ENCODE data around the gene NCBP3.

Gene NCBP3

GRCh38 chr17:3888343-3889171 is 42.5 kb upstream of the NCBP3 start:
- no peak for DNase-seq (ENCODE audit: low read depth)
- no peak overlapping the region for H3K4me3 ChIP-seq (ENCODE audit: low read depth, low read length)
- no peak for TF ChIP-seq CTCF (IDR thresholded peaks at IDR 0.05; ENCODE audit: low read depth, low read length)
- TF ChIP-seq, protein P1, sequence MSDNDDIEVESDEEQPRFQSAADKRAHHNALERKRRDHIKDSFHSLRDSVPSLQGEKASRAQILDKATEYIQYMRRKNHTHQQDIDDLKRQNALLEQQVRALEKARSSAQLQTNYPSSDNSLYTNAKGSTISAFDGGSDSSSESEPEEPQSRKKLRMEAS (IDR thresholded peaks at IDR 0.05; ENCODE audit: low read depth, low read length): no peak
- no peak for TF ChIP-seq POLR2A (IDR thresholded peaks at IDR 0.05; ENCODE audit: extremely low read depth, insufficient read length)
- no peak for TF ChIP-seq MYC (IDR thresholded peaks at IDR 0.05; ENCODE audit: low read depth, low read length)

DNA sequence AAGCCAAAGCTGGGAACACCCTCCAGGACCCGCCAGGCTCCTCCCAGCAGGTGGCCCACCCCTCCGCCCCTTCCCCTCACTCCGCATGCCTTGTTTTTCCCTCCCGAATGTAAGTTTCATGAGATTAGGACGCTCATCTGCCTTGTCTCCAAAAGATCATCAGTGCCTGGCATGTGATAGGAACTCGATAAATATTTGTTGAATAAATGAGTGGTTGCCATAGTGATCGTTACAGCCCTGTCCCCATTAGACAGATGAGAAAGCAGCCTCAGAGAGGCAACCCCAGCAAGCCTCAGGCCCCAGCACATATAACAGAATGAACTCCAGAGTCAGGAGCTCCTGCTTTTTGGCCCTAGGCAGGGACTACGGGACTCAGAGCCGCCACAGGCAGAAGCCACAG is 41.8 kb upstream of the NCBP3 start:
- DNase-seq (ENCODE audit: low read depth): no peak
- no peak overlapping the region for H3K4me3 ChIP-seq (ENCODE audit: low read depth, low read length)
- no peak for TF ChIP-seq CTCF (IDR thresholded peaks at IDR 0.05; ENCODE audit: low read depth, low read length)
- no peak for TF ChIP-seq MYC (IDR thresholded peaks at IDR 0.05; ENCODE audit: low read depth, low read length)
- TF ChIP-seq, protein P1 (IDR thresholded peaks at IDR 0.05; ENCODE audit: low read depth, low read length): no peak
- no peak for TF ChIP-seq POLR2A (IDR thresholded peaks at IDR 0.05; ENCODE audit: extremely low read depth, insufficient read length)

- TF ChIP-seq, protein P1 (IDR thresholded peaks at IDR 0.05; ENCODE audit: low read depth, low read length): no peak
- TF ChIP-seq POLR2A (IDR thresholded peaks at IDR 0.05; ENCODE audit: extremely low read depth, insufficient read length) (no peak), CTCF (IDR thresholded peaks at IDR 0.05; ENCODE audit: low read depth, low read length) (no peak), MYC (IDR thresholded peaks at IDR 0.05; ENCODE audit: low read depth, low read length) (no peak)
- no peak for DNase-seq (ENCODE audit: low read depth)
- H3K4me3 ChIP-seq (ENCODE audit: low read depth, low read length): no peak overlapping the region
These were observed 41.3 kb upstream of the NCBP3 start for GRCh38 chr17:3887394-3887793.

DNA sequence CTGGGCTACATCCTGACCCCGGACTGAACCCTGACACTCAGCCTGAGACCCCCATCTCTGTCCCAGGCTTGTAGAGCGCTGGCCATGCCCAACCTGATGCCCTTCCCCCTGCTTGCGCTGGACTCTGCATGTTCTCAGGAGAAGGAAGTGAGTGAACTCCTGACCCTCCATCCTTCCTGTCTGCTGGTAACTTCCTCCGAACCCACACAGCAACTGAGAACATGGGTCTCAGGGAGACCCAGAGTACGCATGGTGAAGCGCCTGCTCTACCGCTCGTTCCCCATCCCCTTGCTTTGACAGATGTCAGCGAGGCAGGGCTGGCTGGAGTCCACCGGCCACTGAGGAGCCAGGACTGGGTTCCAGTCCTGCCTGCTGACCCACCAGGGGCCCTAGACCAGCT is 40.7 kb upstream of the NCBP3 start:
- H3K4me3 ChIP-seq (ENCODE audit: low read depth, low read length): no peak overlapping the region
- peak; percentile 53 for DNase-seq (ENCODE audit: low read depth)
- TF ChIP-seq, protein P1 (IDR thresholded peaks at IDR 0.05; ENCODE audit: low read depth, low read length): no peak
- no peak for TF ChIP-seq MYC (IDR thresholded peaks at IDR 0.05; ENCODE audit: low read depth, low read length)
- TF ChIP-seq POLR2A (IDR thresholded peaks at IDR 0.05; ENCODE audit: extremely low read depth, insufficient read length): no peak
- no peak for TF ChIP-seq CTCF (IDR thresholded peaks at IDR 0.05; ENCODE audit: low read depth, low read length)

GRCh38 chr17:3885970-3886369 is 39.9 kb upstream of the NCBP3 start:
- TF ChIP-seq CTCF (IDR thresholded peaks at IDR 0.05; ENCODE audit: low read depth, low read length) (no peak), POLR2A (IDR thresholded peaks at IDR 0.05; ENCODE audit: extremely low read depth, insufficient read length) (no peak), MYC (IDR thresholded peaks at IDR 0.05; ENCODE audit: low read depth, low read length) (no peak)
- TF ChIP-seq, protein P1 (IDR thresholded peaks at IDR 0.05; ENCODE audit: low read depth, low read length): no peak
- DNase-seq (ENCODE audit: low read depth): peak; percentile 50
- H3K4me3 ChIP-seq (ENCODE audit: low read depth, low read length): no peak overlapping the region
